Measurements from ENCODE around the gene COPG2.

GRCh38 chr7:130712416-130712815 is 43.9 kb upstream of the COPG2 start:
- TF ChIP-seq CTCF (IDR thresholded peaks at IDR 0.05; ENCODE audit: low read depth, low read length) = no peak
- TF ChIP-seq EZH2phosphoT487 (IDR thresholded peaks at IDR 0.05; ENCODE audit: low read depth) = no peak
